MM.1S (cell line): ENCODE measurements around the gene DDO.

Experiments used
- DNase-seq: peaks from one replicate; pipeline ENCODE4 v3.0.0-alpha.2; 2015
- H2AFZ ChIP-seq: fragments of 300-600 bp; sonication (generic); 2 replicates; pipeline ENCODE4 v1.6.0; 2016; ENCODE audit warnings: antibody characterized with exemption, low read length
- H3F3A ChIP-seq: fragments of 300-600 bp; sonication (generic); 2 replicates; pipeline ENCODE4 v1.6.1; 2016; ENCODE audit warnings: mild to moderate bottlenecking, antibody characterized with exemption, low read length, moderate library complexity, mixed read lengths; ENCODE audit not compliant: insufficient read depth
- H3K27ac ChIP-seq: fragments of 300-600 bp; sonication (generic); 2 replicates; pipeline ENCODE4 v1.5.1; 2016; ENCODE audit warnings: mild to moderate bottlenecking, low read length
- H3K27me3 ChIP-seq: fragments of 300-600 bp; sonication (generic); replicated peaks from 2 replicates; pipeline ENCODE4 v1.6.0; 2016; ENCODE audit warnings: low read length; ENCODE audit not compliant: insufficient read depth
- H3K36me3 ChIP-seq: fragments of 300-600 bp; sonication (generic); replicated peaks from 2 replicates; pipeline ENCODE4 v1.6.1; 2016; ENCODE audit warnings: mild to moderate bottlenecking, low read length, mixed read lengths; ENCODE audit not compliant: insufficient read depth
- H3K4me1 ChIP-seq: fragments of 300-600 bp; sonication (generic); 2 replicates; pipeline ENCODE4 v1.6.1; 2016; ENCODE audit warnings: low read length, mixed read lengths
- H3K4me2 ChIP-seq: fragments of 300-600 bp; sonication (generic); 2 replicates; pipeline ENCODE4 v1.6.0; 2016; ENCODE audit warnings: low read depth, low read length
- H3K4me3 ChIP-seq: fragments of 300-600 bp; sonication (generic); 2 replicates; pipeline ENCODE4 v1.5.1; 2016; ENCODE audit warnings: low read length, mixed read lengths
- H3K79me2 ChIP-seq: fragments of 300-600 bp; sonication (generic); 2 replicates; pipeline ENCODE4 v1.6.1; 2016; ENCODE audit warnings: mixed run types, low read length, mixed read lengths
- H3K9ac ChIP-seq: fragments of 300-600 bp; sonication (generic); 2 replicates; pipeline ENCODE4 v1.6.1; 2016; ENCODE audit warnings: low read length, mixed read lengths
- H3K9me2 ChIP-seq: fragments of 300-600 bp; sonication (generic); replicated peaks from 2 replicates; pipeline ENCODE4 v1.6.1; 2016; ENCODE audit warnings: mild to moderate bottlenecking, low read length, mixed read lengths; ENCODE audit not compliant: insufficient read depth
- H3K9me3 ChIP-seq: fragments of 300-600 bp; sonication (generic); replicated peaks from 2 replicates; pipeline ENCODE4 v1.6.1; 2016; ENCODE audit warnings: mild to moderate bottlenecking, low read length, mixed read lengths; ENCODE audit not compliant: insufficient read depth
- H4K20me1 ChIP-seq: fragments of 300-600 bp; sonication (generic); 2 replicates; pipeline ENCODE4 v1.6.1; 2016; ENCODE audit warnings: mild to moderate bottlenecking, low read length, moderate library complexity, mixed read lengths; ENCODE audit not compliant: insufficient read depth
- EZH2 ChIP-seq: fragments of 300-600 bp; sonication (generic); optimal IDR thresholded peaks from 2 replicates; pipeline ENCODE3; 2017; ENCODE audit warnings: low read depth, mild to moderate bottlenecking, antibody characterized with exemption, low read length, mixed read lengths
- EZH2phosphoT487 ChIP-seq: fragments of 300-600 bp; sonication (generic); IDR thresholded peaks from 2 replicates; pipeline ENCODE4 v1.6.1; 2018; ENCODE audit warnings: antibody characterized with exemption, low read length
- TF ChIP-seq, protein P1 (sequence below): fragments of 300-600 bp; sonication (generic); IDR thresholded peaks from 2 replicates; pipeline ENCODE4 v1.5.1; 2016; ENCODE audit warnings: antibody characterized with exemption, low read length, mixed read lengths

DDO gene

DNA sequence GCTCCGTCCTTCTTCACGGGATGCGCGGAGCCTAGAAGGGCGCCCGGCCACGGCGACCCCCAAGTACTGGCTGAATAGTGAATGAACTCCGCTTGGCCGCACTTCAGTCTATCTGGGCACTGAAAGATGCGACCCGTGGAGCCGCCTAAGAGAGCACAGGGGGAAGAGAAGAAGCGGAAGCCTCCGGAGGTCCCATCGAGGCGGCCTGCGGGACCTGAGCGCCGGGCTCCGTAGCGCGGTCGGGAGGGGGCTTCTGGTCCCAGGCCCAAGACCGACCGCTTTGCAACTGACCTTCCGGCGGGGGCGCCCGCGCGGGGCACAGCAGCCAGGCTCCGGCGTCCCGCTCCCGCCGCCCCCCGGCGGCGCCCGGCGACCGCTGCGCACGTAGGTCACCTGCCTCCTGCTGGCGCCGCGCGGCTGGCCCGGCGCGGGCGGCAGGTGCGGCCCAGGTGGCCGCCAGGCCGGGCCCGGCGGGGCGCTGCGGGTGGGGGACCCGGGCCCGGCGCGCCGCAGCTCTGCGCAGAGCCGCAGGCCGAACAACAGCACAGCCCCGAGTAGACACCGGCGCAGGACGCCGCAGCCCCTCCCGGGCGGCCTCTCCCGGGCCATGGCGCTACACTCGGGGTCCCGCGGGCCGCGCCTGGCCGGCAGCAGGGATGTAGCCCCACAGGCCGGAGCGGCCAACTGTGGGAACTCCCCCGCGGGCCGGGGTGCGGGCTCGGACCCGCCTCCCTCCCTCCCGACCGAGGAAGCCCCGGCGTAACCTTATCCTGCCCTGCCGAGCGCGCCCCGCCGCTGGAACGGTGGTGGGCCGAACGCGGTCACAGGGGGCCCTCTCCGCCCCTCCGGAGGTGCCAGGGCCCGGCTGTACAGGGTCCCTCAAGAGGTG lies 57.5 kb downstream of the DDO start, which contains the start of gene METTL24:
TSS of gene METTL24 (minus strand) at position 686 of the 889 bp plus-strand sequence. CDS start at position 609, 77 bp downstream.
- Histone ChIP-seq H3K9ac (no peak within 1 kb of the TSS), H3K4me2 (no peak within 1 kb of the TSS), H3K36me3 (no peaks in the 10 kb centered on the region), H3K27me3 (no peaks in the 10 kb centered on the region), H4K20me1 (no peaks in the 10 kb centered on the region), H3K79me2 (no peaks in the 10 kb centered on the region), H2AFZ (no peak within 1 kb of the TSS), H3K27ac (no peak within 1 kb of the TSS), H3K4me3 (no peak within 1 kb of the TSS), H3K9me2 (no peaks in the 10 kb centered on the region), H3K9me3 (no peaks in the 10 kb centered on the region), H3K4me1 (no peaks in the 10 kb centered on the region), H3F3A (no peaks in the 10 kb centered on the region)
- TF ChIP-seq, protein P1, sequence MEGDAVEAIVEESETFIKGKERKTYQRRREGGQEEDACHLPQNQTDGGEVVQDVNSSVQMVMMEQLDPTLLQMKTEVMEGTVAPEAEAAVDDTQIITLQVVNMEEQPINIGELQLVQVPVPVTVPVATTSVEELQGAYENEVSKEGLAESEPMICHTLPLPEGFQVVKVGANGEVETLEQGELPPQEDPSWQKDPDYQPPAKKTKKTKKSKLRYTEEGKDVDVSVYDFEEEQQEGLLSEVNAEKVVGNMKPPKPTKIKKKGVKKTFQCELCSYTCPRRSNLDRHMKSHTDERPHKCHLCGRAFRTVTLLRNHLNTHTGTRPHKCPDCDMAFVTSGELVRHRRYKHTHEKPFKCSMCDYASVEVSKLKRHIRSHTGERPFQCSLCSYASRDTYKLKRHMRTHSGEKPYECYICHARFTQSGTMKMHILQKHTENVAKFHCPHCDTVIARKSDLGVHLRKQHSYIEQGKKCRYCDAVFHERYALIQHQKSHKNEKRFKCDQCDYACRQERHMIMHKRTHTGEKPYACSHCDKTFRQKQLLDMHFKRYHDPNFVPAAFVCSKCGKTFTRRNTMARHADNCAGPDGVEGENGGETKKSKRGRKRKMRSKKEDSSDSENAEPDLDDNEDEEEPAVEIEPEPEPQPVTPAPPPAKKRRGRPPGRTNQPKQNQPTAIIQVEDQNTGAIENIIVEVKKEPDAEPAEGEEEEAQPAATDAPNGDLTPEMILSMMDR: no peak
- TF ChIP-seq EZH2 (no peak), EZH2phosphoT487 (no peak)
- no peak for DNase-seq

DNA sequence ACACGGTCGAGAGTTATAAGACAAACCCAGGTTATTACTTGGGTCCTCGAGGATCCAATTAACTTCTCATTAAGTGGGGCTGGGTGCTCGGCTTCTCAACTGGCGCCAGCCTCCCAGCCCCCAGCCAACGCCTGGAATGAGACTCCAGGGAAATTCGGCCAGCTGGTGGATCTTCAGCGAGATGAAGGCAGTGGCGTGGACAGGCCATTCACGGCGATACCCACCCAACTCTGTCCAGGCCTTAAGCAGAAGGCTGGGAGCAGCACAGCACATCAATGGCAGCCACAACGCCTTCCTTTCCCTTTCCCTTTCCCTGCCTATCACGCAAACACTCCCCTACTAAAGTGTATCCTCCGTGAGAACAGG lies 58.1 kb downstream of the DDO start:
- no peaks in the 10 kb centered on the region for H3K9me2 ChIP-seq
- no peak overlapping the region for H2AFZ ChIP-seq
- H3K36me3 ChIP-seq: no peaks in the 10 kb centered on the region
- no peaks in the 10 kb centered on the region for H3K9me3 ChIP-seq
- no peaks in the 10 kb centered on the region for H3F3A ChIP-seq
- no peaks in the 10 kb centered on the region for H3K27me3 ChIP-seq
- no peak for DNase-seq
- H4K20me1 ChIP-seq: no peaks in the 10 kb centered on the region
- H3K4me2 ChIP-seq: no peak overlapping the region
- TF ChIP-seq, protein P1: no peak
- no peak for TF ChIP-seq EZH2phosphoT487
- TF ChIP-seq EZH2: no peak
- H3K4me1 ChIP-seq: no peaks in the 10 kb centered on the region
- no peak overlapping the region for H3K9ac ChIP-seq
- H3K4me3 ChIP-seq: no peak overlapping the region
- H3K79me2 ChIP-seq: no peaks in the 10 kb centered on the region
- H3K27ac ChIP-seq: no peak overlapping the region

DNA sequence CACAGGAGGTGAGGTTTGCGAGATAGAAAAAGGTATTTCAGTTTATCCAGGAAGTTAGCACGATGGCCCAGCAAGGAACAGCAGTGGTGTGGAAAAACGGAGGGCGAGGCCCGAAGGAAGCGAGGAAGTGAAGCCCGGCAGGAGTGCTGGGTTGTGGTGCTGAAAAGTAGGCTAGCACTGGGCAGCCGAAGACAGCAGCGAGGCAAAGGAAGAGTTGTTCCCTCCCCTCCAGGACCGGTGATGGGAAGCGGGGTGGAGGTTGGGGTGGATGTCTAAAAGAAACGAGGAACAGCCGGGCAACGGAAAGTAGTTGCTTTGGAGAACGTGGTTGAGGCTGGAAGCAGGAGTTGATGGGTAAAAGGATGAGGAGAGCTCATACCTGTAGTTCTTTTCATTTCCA lies 58.6 kb downstream of the DDO start:
- H3K79me2 ChIP-seq: no peaks in the 10 kb centered on the region
- no peaks in the 10 kb centered on the region for H4K20me1 ChIP-seq
- no peak overlapping the region for H3K27ac ChIP-seq
- no peak overlapping the region for H2AFZ ChIP-seq
- H3K4me1 ChIP-seq: no peaks in the 10 kb centered on the region
- no peaks in the 10 kb centered on the region for H3K9me3 ChIP-seq
- no peak overlapping the region for H3K4me2 ChIP-seq
- H3K9ac ChIP-seq: no peak overlapping the region
- no peaks in the 10 kb centered on the region for H3F3A ChIP-seq
- H3K4me3 ChIP-seq: no peak overlapping the region
- TF ChIP-seq EZH2 (no peak), EZH2phosphoT487 (no peak)
- TF ChIP-seq, protein P1: no peak
- no peaks in the 10 kb centered on the region for H3K36me3 ChIP-seq
- no peaks in the 10 kb centered on the region for H3K9me2 ChIP-seq
- no peaks in the 10 kb centered on the region for H3K27me3 ChIP-seq
- no peak for DNase-seq
